Measurements from ENCODE around the gene GREM2. TPM values are rescaled to one million over a fixed set of nuclear protein-coding genes. Genes with fewer than 3 reads are reported as not detected.

GREM2 gene
- total and polyA plus RNA-seq, 9 of the 15 experiments (the other 6 are each of a cell fraction or from before 2014, with no cell fraction given), result 0.01 to 0.07 (median 0.05) TPM; not detected in 5

DNA sequence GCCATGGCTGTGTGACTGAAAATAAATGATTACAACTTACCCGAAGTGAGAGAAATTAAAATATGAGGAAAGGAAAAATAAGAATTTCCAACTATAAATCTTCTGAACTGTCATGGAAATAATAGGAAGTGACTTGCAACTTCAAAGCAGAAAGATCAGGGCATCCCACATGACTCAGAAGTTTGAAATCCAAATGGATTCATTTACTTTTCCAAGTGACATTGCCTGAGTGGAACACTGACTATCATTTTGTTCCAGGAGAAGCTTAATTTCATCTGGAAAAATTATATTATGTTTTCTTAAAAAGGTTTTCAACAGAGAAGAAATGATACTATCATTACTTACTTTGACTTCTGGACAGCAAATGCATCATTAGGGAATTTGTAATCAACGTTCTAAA lies 110.8 kb downstream of the GREM2 start:
- POLR2A ChIA-PET, result interaction anchor here (0.6 kb wide), 1 partner anchor 10 kb away, joined by 4 read pairs; no protein-coding TSS in a partner anchor
- Histone ChIP-seq H3K27me3 (ENCODE audit: control insufficient read depth in 2 of 2, insufficient read depth in 2 of 2, low read length in 2 of 2) (no peaks in the 10 kb centered on the region), H3K27ac (ENCODE audit: extremely low read depth, low read depth, low read length) (no peak overlapping the region), H3K4me1 (replicated peaks in 1 of 2; ENCODE audit: control insufficient read depth in 2 of 2, insufficient read depth in 2 of 2, low read length in 2 of 2) (no peaks in the 10 kb centered on the region), H3K4me3 (no peak overlapping the region), H3K79me2 (ENCODE audit: control insufficient read depth, insufficient read depth, low read length) (no peaks in the 10 kb centered on the region), H3K9ac (ENCODE audit: insufficient read depth in 1 of 2, low read depth in 2 of 2, low read length in 2 of 2) (no peak overlapping the region), H3K36me3 (ENCODE audit: control insufficient read depth, insufficient read depth, low read length) (no peaks in the 10 kb centered on the region), H3K9me3 (replicated peaks; ENCODE audit: control insufficient read depth, insufficient read depth, low read depth, low read length) (no peaks in the 10 kb centered on the region; the same call in 1 of the 2 replicates), H3K9me1 (ENCODE audit: control insufficient read depth, insufficient read depth, low read length) (no peaks in the 10 kb centered on the region), H4K20me1 (replicated peaks; ENCODE audit: control insufficient read depth, insufficient read depth, low read length) (no peaks in the 10 kb centered on the region), H3K4me2 (ENCODE audit: insufficient read depth, low read length) (no peak overlapping the region), H2AFZ (ENCODE audit: low read depth, low read length) (no peak overlapping the region)
- ATAC-seq (no peak), FAIRE-seq (no peak), DNase-seq (ENCODE audit: extremely low read depth in 1 of 4, low spot score in 3 of 4) (no peak)
- no TSS peak for BruUV-seq (replicated peaks)
- CTCF ChIA-PET (ENCODE audit: low intra/inter-chr PET ratio), result no interaction called here
- in situ Hi-C loops (cut with MboI) (no loop called here), intact Hi-C loops (cut with micrococcal nuclease) (no loop called here)
- 7% methylated on average over 2 of the region's 2 CpGs for WGBS (ENCODE audit: insufficient coverage, low coverage, missing lambda C conversion rate)
- TF ChIP-seq ARHGAP35 (IDR thresholded peaks at IDR 0.05; ENCODE audit: partially characterized antibody) (no peak), OTX1 (CRISPR knock-in tag; IDR thresholded peaks at IDR 0.05) (no peak), ZNF780A (CRISPR knock-in tag; IDR thresholded peaks at IDR 0.05) (no peak), CCNT2 (IDR thresholded peaks at IDR 0.05; ENCODE audit: borderline replicate concordance, extremely low read depth, insufficient read length, low read depth, low read length) (no peak), CBX5 (IDR thresholded peaks at IDR 0.05; ENCODE audit: borderline replicate concordance, low read depth) (no peak), DIDO1 (tag; IDR thresholded peaks at IDR 0.05; ENCODE audit: low read depth) (no peak), NR1H2 (CRISPR knock-in tag; IDR thresholded peaks at IDR 0.05) (no peak), HMG20B (CRISPR knock-in tag; IDR thresholded peaks at IDR 0.05) (no peak), TAF7 (tag; IDR thresholded peaks at IDR 0.05) (no peak), RBM25 (IDR thresholded peaks at IDR 0.05; ENCODE audit: low read depth, low read length, severe bottlenecking) (no peak), SRSF1 (IDR thresholded peaks at IDR 0.05; ENCODE audit: low read depth, low read length) (no peak)
- TF ChIP-seq, protein P1, sequence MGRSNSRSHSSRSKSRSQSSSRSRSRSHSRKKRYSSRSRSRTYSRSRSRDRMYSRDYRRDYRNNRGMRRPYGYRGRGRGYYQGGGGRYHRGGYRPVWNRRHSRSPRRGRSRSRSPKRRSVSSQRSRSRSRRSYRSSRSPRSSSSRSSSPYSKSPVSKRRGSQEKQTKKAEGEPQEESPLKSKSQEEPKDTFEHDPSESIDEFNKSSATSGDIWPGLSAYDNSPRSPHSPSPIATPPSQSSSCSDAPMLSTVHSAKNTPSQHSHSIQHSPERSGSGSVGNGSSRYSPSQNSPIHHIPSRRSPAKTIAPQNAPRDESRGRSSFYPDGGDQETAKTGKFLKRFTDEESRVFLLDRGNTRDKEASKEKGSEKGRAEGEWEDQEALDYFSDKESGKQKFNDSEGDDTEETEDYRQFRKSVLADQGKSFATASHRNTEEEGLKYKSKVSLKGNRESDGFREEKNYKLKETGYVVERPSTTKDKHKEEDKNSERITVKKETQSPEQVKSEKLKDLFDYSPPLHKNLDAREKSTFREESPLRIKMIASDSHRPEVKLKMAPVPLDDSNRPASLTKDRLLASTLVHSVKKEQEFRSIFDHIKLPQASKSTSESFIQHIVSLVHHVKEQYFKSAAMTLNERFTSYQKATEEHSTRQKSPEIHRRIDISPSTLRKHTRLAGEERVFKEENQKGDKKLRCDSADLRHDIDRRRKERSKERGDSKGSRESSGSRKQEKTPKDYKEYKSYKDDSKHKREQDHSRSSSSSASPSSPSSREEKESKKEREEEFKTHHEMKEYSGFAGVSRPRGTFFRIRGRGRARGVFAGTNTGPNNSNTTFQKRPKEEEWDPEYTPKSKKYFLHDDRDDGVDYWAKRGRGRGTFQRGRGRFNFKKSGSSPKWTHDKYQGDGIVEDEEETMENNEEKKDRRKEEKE (IDR thresholded peaks at IDR 0.05; ENCODE audit: borderline replicate concordance in 1 of 2, control insufficient read depth in 1 of 2, low read depth in 2 of 2, low read length in 1 of 2), result no peak
- TF ChIP-seq, protein P2, sequence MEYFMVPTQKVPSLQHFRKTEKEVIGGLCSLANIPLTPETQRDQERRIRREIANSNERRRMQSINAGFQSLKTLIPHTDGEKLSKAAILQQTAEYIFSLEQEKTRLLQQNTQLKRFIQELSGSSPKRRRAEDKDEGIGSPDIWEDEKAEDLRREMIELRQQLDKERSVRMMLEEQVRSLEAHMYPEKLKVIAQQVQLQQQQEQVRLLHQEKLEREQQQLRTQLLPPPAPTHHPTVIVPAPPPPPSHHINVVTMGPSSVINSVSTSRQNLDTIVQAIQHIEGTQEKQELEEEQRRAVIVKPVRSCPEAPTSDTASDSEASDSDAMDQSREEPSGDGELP (CRISPR knock-in tag; IDR thresholded peaks at IDR 0.05; ENCODE audit: borderline replicate concordance), result no peak
- TF ChIP-seq, protein P3, sequence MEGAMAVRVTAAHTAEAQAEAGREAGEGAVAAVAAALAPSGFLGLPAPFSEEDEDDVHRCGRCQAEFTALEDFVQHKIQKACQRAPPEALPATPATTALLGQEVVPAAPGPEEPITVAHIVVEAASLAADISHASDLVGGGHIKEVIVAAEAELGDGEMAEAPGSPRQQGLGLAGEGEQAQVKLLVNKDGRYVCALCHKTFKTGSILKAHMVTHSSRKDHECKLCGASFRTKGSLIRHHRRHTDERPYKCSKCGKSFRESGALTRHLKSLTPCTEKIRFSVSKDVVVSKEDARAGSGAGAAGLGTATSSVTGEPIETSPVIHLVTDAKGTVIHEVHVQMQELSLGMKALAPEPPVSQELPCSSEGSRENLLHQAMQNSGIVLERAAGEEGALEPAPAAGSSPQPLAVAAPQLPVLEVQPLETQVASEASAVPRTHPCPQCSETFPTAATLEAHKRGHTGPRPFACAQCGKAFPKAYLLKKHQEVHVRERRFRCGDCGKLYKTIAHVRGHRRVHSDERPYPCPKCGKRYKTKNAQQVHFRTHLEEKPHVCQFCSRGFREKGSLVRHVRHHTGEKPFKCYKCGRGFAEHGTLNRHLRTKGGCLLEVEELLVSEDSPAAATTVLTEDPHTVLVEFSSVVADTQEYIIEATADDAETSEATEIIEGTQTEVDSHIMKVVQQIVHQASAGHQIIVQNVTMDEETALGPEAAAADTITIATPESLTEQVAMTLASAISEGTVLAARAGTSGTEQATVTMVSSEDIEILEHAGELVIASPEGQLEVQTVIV (CRISPR knock-in tag; IDR thresholded peaks at IDR 0.05; ENCODE audit: borderline replicate concordance), result no peak
- TF ChIP-seq, protein P4, sequence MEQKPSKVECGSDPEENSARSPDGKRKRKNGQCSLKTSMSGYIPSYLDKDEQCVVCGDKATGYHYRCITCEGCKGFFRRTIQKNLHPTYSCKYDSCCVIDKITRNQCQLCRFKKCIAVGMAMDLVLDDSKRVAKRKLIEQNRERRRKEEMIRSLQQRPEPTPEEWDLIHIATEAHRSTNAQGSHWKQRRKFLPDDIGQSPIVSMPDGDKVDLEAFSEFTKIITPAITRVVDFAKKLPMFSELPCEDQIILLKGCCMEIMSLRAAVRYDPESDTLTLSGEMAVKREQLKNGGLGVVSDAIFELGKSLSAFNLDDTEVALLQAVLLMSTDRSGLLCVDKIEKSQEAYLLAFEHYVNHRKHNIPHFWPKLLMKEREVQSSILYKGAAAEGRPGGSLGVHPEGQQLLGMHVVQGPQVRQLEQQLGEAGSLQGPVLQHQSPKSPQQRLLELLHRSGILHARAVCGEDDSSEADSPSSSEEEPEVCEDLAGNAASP (IDR thresholded peaks at IDR 0.05), result no peak

All from K562 (cell line).